DOHH2 (cell line): Measurements from ENCODE around the gene TIRAP.
"Not testable (repeated sequence)": the region's sequence is repeated elsewhere in the genome, so short reads cannot be mapped to it uniquely, and the experiment has no call there.

Experiments used
- EZH2phosphoT487 ChIP-seq: fragments of 200-600 bp; sonication (generic); IDR thresholded peaks from 2 replicates; pipeline ENCODE4 v1.6.1; 2017; ENCODE audit warnings: borderline replicate concordance, mild to moderate bottlenecking, antibody characterized with exemption, low read length, moderate library complexity, mixed read lengths
- TF ChIP-seq, protein P1 (sequence below): fragments of 200-600 bp; sonication (generic); IDR thresholded peaks from one replicate; pipeline ENCODE4 v1.5.1; 2014; ENCODE audit warnings: antibody characterized with exemption, mild to moderate bottlenecking, low read depth, low read length; ENCODE audit not compliant: poor library complexity, severe bottlenecking

DNA sequence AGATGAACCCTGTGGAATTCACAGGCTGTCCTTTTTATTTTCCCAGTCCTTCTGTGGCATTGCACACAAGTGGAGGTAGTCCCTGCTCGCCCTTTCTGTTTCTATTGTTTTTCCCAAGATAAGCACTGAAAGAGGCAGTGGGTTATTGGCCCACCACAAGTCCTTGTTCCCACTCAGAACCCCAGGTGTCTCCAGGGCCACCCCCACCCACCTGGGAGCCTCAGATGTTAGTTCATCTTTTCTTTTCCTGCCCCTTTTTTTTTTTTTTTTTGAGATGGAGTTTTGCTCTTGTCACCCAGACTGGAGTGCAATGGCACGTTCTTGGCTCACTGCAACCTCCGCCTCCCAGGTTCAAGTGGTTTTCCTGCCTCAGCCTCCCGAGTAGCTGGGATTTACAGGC lies 25.9 kb downstream of the TIRAP start:
- TF ChIP-seq, protein P1, sequence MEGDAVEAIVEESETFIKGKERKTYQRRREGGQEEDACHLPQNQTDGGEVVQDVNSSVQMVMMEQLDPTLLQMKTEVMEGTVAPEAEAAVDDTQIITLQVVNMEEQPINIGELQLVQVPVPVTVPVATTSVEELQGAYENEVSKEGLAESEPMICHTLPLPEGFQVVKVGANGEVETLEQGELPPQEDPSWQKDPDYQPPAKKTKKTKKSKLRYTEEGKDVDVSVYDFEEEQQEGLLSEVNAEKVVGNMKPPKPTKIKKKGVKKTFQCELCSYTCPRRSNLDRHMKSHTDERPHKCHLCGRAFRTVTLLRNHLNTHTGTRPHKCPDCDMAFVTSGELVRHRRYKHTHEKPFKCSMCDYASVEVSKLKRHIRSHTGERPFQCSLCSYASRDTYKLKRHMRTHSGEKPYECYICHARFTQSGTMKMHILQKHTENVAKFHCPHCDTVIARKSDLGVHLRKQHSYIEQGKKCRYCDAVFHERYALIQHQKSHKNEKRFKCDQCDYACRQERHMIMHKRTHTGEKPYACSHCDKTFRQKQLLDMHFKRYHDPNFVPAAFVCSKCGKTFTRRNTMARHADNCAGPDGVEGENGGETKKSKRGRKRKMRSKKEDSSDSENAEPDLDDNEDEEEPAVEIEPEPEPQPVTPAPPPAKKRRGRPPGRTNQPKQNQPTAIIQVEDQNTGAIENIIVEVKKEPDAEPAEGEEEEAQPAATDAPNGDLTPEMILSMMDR = not testable (repeated sequence)
- not testable (repeated sequence) for TF ChIP-seq EZH2phosphoT487
